ENCODE data around the gene ZBTB40. TPM values are rescaled to one million over a fixed set of nuclear protein-coding genes. Genes with fewer than 3 reads are reported as not detected.

ZBTB40 gene
- total RNA-seq, 1 experiment from 2014 or later, result 19.5 TPM

- intact Hi-C loops (cut with micrococcal nuclease), result no loop called here
- H3K79me2 ChIP-seq (ENCODE audit: insufficient read depth, low read length), result no peaks in the 10 kb centered on the region
- ChIA-PET CTCF (interaction anchor here (1.4 to 1.6 kb wide), 2 partner anchors 8 to 303 kb away, joined by 3 to 6 read pairs; no protein-coding TSS in a partner anchor), RAD21 (ENCODE audit: low non-redundant PET in 1 of 2, low total read pairs in 2 of 2, uncharacterized antibody in 2 of 2, unreplicated experiment in 2 of 2) (no interaction called here), POLR2A (no interaction called here)
- H3K27me3 ChIP-seq (ENCODE audit: insufficient read depth, low read length), result peaks cover 12% of the 10 kb centered on the region; the same call in 1 of the 2 replicates
- H3K36me3 ChIP-seq (ENCODE audit: control insufficient read depth in 1 of 2, insufficient read depth in 2 of 2, low read length in 2 of 2), result no peaks in the 10 kb centered on the region
- no peak overlapping the region for H3K4me2 ChIP-seq (ENCODE audit: low read length)
- H3K27ac ChIP-seq (ENCODE audit: low read depth, low read length), result no peak overlapping the region
- no peaks in the 10 kb centered on the region for H4K20me1 ChIP-seq (ENCODE audit: insufficient read depth)
- no TSS peak for BruUV-seq (replicated peaks)
- TF ChIP-seq FOSL1 (IDR thresholded peaks at IDR 0.05; ENCODE audit: low read depth), result no peak
- TF ChIP-seq MAX (IDR thresholded peaks at IDR 0.05), result no peak
- TF ChIP-seq ATF3 (IDR thresholded peaks at IDR 0.05), result no peak
- TF ChIP-seq SP1 (IDR thresholded peaks at IDR 0.05; ENCODE audit: low read depth), result no peak
- TF ChIP-seq ZBTB33 (IDR thresholded peaks at IDR 0.05; ENCODE audit: extremely low read depth, insufficient replicate concordance, low read length), result no peak
- TF ChIP-seq ZFX (IDR thresholded peaks at IDR 0.05), result no peak
- no peak for TF ChIP-seq TCF7L2 (IDR thresholded peaks at IDR 0.05; ENCODE audit: borderline replicate concordance, extremely low read depth, insufficient read depth, insufficient read length)
- TF ChIP-seq ELF1 (IDR thresholded peaks at IDR 0.05; ENCODE audit: borderline replicate concordance, low read depth), result no peak
- H2AFZ ChIP-seq (ENCODE audit: low read depth, low read length, poor library complexity, severe bottlenecking), result no peak overlapping the region
- no peaks in the 10 kb centered on the region for H3K9me2 ChIP-seq (ENCODE audit: insufficient read depth)
- ATAC-seq (no peak), DNase-seq (ENCODE audit: low read depth, low spot score) (no peak)
- no peaks in the 10 kb centered on the region for H3K9me3 ChIP-seq (ENCODE audit: control insufficient read depth in 1 of 2, insufficient read depth in 1 of 2, low read depth in 1 of 2, low read length in 2 of 2)
- no peak overlapping the region for H3K4me3 ChIP-seq (replicated peaks in 1 of 2; ENCODE audit: low read depth in 1 of 2, low read length in 2 of 2)
- H3K9ac ChIP-seq (ENCODE audit: low read length), result no peak overlapping the region
- peaks cover 12 to 15% of the 10 kb centered on the region in 2 experiments for H3K4me1 ChIP-seq (ENCODE audit: control insufficient read depth in 1 of 2, insufficient read depth in 2 of 2, low read length in 2 of 2)
Observed at GRCh38 chr1:22408230-22408629, 43.4 kb upstream of the ZBTB40 start.

All from HCT116 (cell line).